Transverse colon (tissue), 4 donors: ENCODE results near the gene RNF115. TPM values are rescaled to one million over a fixed set of nuclear protein-coding genes. Genes with fewer than 3 reads are reported as not detected.

Experiments
- DNase-seq: peaks from one replicate; pipeline ENCODE4 v3.0.0-alpha.2; 2019
- H3K27ac ChIP-seq, 4 donors: fragments of 200-600 bp; sonication (generic); 2 replicates each; pipeline ENCODE4 v1.5.1; 2016 to 2018; ENCODE audit warnings: inconsistent platforms in 4 of 4
- H3K27me3 ChIP-seq: fragments of 200-600 bp; sonication (generic); 2 replicates; pipeline ENCODE4 v1.5.1; 2017; ENCODE audit warnings: inconsistent platforms
- H3K36me3 ChIP-seq, 4 donors: fragments of 200-600 bp; sonication (generic); 2 replicates each; pipeline ENCODE4 v1.5.1; 2017 to 2019; ENCODE audit warnings: inconsistent platforms in 4 of 4
- H3K4me1 ChIP-seq, 4 donors: fragments of 200-600 bp; sonication (generic); 2 replicates each; pipeline ENCODE4 v1.5.1; 2017 to 2020; ENCODE audit warnings: inconsistent platforms in 4 of 4
- H3K4me3 ChIP-seq, 4 donors: fragments of 200-600 bp; sonication (generic); 1 replicate in 1 of 4; 2 replicates in 3 of 4; pipeline versions ENCODE4 v1.5.1 to v1.6.1; 2017 to 2019; ENCODE audit warnings: inconsistent platforms in 4 of 4
- H3K9me3 ChIP-seq, 2 donors: fragments of 200-600 bp; sonication (generic); 2 replicates each; pipeline ENCODE4 v1.5.1; 2017 to 2019; ENCODE audit warnings: inconsistent platforms in 2 of 2
- CTCF ChIP-seq, 5 experiments: fragments of 200-600 bp in 3 of 5; fragments of 450-650 bp in 2 of 5; sonication (generic) in 3 of 5; IDR thresholded peaks; 1 replicate in 2 of 5; 2 replicates in 3 of 5; pipeline ENCODE4 v1.5.1; 2016 to 2017; ENCODE audit warnings: antibody characterized with exemption in 5 of 5, inconsistent platforms in 3 of 5, mild to moderate bottlenecking in 2 of 5, moderate library complexity in 1 of 5
- EP300 ChIP-seq: sonication (generic); formaldehyde crosslinking; IDR thresholded peaks from one replicate; pipeline ENCODE4 v1.6.1; 2017; ENCODE audit warnings: antibody characterized with exemption, low read depth
- POLR2A ChIP-seq: fragments of 450-650 bp; IDR thresholded peaks from one replicate; pipeline ENCODE4 v1.6.1; 2016; ENCODE audit warnings: antibody characterized with exemption, mild to moderate bottlenecking, moderate library complexity
- POLR2AphosphoS5 ChIP-seq, 3 donors: sonication (generic); formaldehyde crosslinking; IDR thresholded peaks; one replicate each; pipeline ENCODE4 v1.6.1; 2016; ENCODE audit warnings: antibody characterized with exemption in 3 of 3
- WGBS, 2 donors: methylation state at CpG; one replicate each; pipeline ENCODE4 v1.1.5; 2018; ENCODE audit warnings: low coverage in 1 of 2; 5-methylcytosine and 5-hydroxymethylcytosine counted together
- in situ Hi-C, 4 donors: fragments of 200-750 bp; cut with MboI; loops; one replicate each; pipeline versions ENCODE4 v1.15.0 to v1.15.1; 2017; ENCODE audit warnings: low sequenced_read_pairs in 3 of 4, low pct_ligation_motif_present in 1 of 4, low pct_unique_long_range_greater_than_20kb in 1 of 4
- intact Hi-C: fragments of 100-400 bp; cut with DNase I; formaldehyde crosslinking; loops from one replicate; pipeline ENCODE4 v1.15.1; 2023; ENCODE audit warnings: low total_unique reads
- total RNA-seq, 4 donors: library from RNA; depleted of rRNA; stranded (reverse); fragments of >200 nt; gene quantifications; one replicate each; pipeline ENCODE4 v1.1.0, GENCODE V29; 2016

RNF115 gene
- total RNA-seq, 4 donors from 2014 or later = 6.4 to 21.5 (median 13.3) TPM

- intact Hi-C loops (no loop called here), in situ Hi-C loops (no loop called here)
- Histone ChIP-seq H3K27me3 (no peaks in the 10 kb centered on the region), H3K4me3 (no peak overlapping the region), H3K36me3 (peaks cover 0 to 1% (median 0%) of the 10 kb centered on the region in 4 donors), H3K27ac (peak overlapping the region; percentile 1 to 59 (median 44)), H3K4me1 (peaks cover 0 to 21% (median 0%) of the 10 kb centered on the region in 4 donors), H3K9me3 (no peaks in the 10 kb centered on the region)
- WGBS, 2 donors = 83 to 93% methylated on average over 3 of the region's 3 CpGs
- DNase-seq = no peak
- TF ChIP-seq CTCF (IDR thresholded peaks at IDR 0.05) (no peak), POLR2A (no peak), POLR2AphosphoS5 (IDR thresholded peaks at IDR 0.05) (no peak), EP300 (no peak)
Observed at GRCh38 chr1:145784409-145784808, 39.5 kb downstream of the RNF115 start.

GRCh38 chr1:145782272-145783099 is 41.4 kb downstream of the RNF115 start:
- Histone ChIP-seq H3K4me3 (no peak overlapping the region), H3K4me1 (peaks cover 0 to 21% (median 0%) of the 10 kb centered on the region in 4 donors), H3K27ac (peak overlapping the region in 3 of 4 donors; percentile 45 to 59 (median 54)), H3K9me3 (no peaks in the 10 kb centered on the region), H3K27me3 (no peaks in the 10 kb centered on the region), H3K36me3 (peaks cover 0 to 7% (median 0%) of the 10 kb centered on the region in 4 donors)
- no peak for TF ChIP-seq EP300
- no peak for TF ChIP-seq CTCF (IDR thresholded peaks at IDR 0.05)
- no peak for TF ChIP-seq POLR2A
- TF ChIP-seq POLR2AphosphoS5 (IDR thresholded peaks at IDR 0.05) = no peak
- no peak for DNase-seq
- intact Hi-C loops = no loop called here
- in situ Hi-C loops = no loop called here
- 87 to 89% methylated on average over 8 to 10 of the region's 10 CpGs for WGBS, 2 donors

- Histone ChIP-seq H3K9me3 (no peaks in the 10 kb centered on the region), H3K27me3 (no peaks in the 10 kb centered on the region), H3K4me1 (no peaks in the 10 kb centered on the region), H3K36me3 (peaks cover 0 to 8% (median 0%) of the 10 kb centered on the region in 4 donors), H3K4me3 (no peak overlapping the region), H3K27ac (no peak overlapping the region)
- 95% methylated on average over 1 of the region's 1 CpG; no CpG with 5 or more reads in 1 of the 2 donors for WGBS, 2 donors
- in situ Hi-C loops = no loop called here
- no peak for TF ChIP-seq EP300
- no peak for TF ChIP-seq CTCF (IDR thresholded peaks at IDR 0.05)
- TF ChIP-seq POLR2A = no peak
- TF ChIP-seq POLR2AphosphoS5 (IDR thresholded peaks at IDR 0.05) = no peak
- intact Hi-C loops = no loop called here
- no peak for DNase-seq
Observed at GRCh38 chr1:145778146-145778540, 45.8 kb downstream of the RNF115 start.

- intact Hi-C loops = no loop called here
- Histone ChIP-seq H3K27ac (no peak overlapping the region), H3K36me3 (peaks cover 0 to 14% (median 3%) of the 10 kb centered on the region in 4 donors), H3K27me3 (no peaks in the 10 kb centered on the region), H3K4me3 (no peak overlapping the region), H3K4me1 (no peaks in the 10 kb centered on the region), H3K9me3 (no peaks in the 10 kb centered on the region)
- TF ChIP-seq POLR2AphosphoS5 (IDR thresholded peaks at IDR 0.05) = no peak
- no peak for TF ChIP-seq EP300
- TF ChIP-seq POLR2A = no peak
- TF ChIP-seq CTCF (IDR thresholded peaks at IDR 0.05) = no peak
- in situ Hi-C loops = no loop called here
- WGBS, 2 donors = 80 to 93% methylated on average over 1 of the region's 1 CpG
- DNase-seq = no peak
Observed at GRCh38 chr1:145777357-145778145, 46.3 kb downstream of the RNF115 start.
